ENCODE measurements around the gene LTBP4.
A peak's percentile ranks its signal among the peaks of the same experiment; 100 is the strongest.

The LTBP4 gene

GRCh38 chr19:40603389-40604170, 2.4 kb downstream of the LTBP4 start:
- Histone ChIP-seq H3K36me3 (ENCODE audit: control insufficient read depth, insufficient read depth, low read length) (no peaks in the 10 kb centered on the region), H3K9me3 (ENCODE audit: control insufficient read depth, low read length) (no peaks in the 10 kb centered on the region), H3K4me3 (ENCODE audit: insufficient read depth, low read depth, low read length, poor library complexity, severe bottlenecking) (peak overlapping the region; percentile 29), H3K27me3 (replicated peaks; ENCODE audit: control insufficient read depth, insufficient read depth, low read length, poor library complexity, severe bottlenecking) (peaks cover 30% of the 10 kb centered on the region), H3K4me1 (ENCODE audit: control insufficient read depth, insufficient read depth, low read length, poor library complexity, severe bottlenecking) (peaks cover 72% of the 10 kb centered on the region), H3K27ac (ENCODE audit: insufficient read depth, low read length, poor library complexity, severe bottlenecking) (peak overlapping the region; percentile 37)
- peak; percentile 96 to 97 (median 96) for DNase-seq

GRCh38 chr19:40604171-40604646, 3.0 kb downstream of the LTBP4 start:
- no peak for DNase-seq
- H3K9me3 ChIP-seq (ENCODE audit: control insufficient read depth, low read length): no peaks in the 10 kb centered on the region
- H3K27ac ChIP-seq (ENCODE audit: insufficient read depth, low read length, poor library complexity, severe bottlenecking): peak overlapping the region; percentile 45
- H3K36me3 ChIP-seq (ENCODE audit: control insufficient read depth, insufficient read depth, low read length): no peaks in the 10 kb centered on the region
- H3K27me3 ChIP-seq (replicated peaks; ENCODE audit: control insufficient read depth, insufficient read depth, low read length, poor library complexity, severe bottlenecking): peaks cover 24% of the 10 kb centered on the region
- peaks cover 67% of the 10 kb centered on the region for H3K4me1 ChIP-seq (ENCODE audit: control insufficient read depth, insufficient read depth, low read length, poor library complexity, severe bottlenecking)
- peak overlapping the region; percentile 29 for H3K4me3 ChIP-seq (ENCODE audit: insufficient read depth, low read depth, low read length, poor library complexity, severe bottlenecking)

- no peak for DNase-seq
- H3K4me1 ChIP-seq (ENCODE audit: control insufficient read depth, insufficient read depth, low read length, poor library complexity, severe bottlenecking): peaks cover 67% of the 10 kb centered on the region
- peak overlapping the region; percentile 76 for H3K27ac ChIP-seq (ENCODE audit: insufficient read depth, low read length, poor library complexity, severe bottlenecking)
- H3K4me3 ChIP-seq (ENCODE audit: insufficient read depth, low read depth, low read length, poor library complexity, severe bottlenecking): peak overlapping the region; percentile 56
- H3K9me3 ChIP-seq (ENCODE audit: control insufficient read depth, low read length): no peaks in the 10 kb centered on the region
- peaks cover 19% of the 10 kb centered on the region for H3K27me3 ChIP-seq (replicated peaks; ENCODE audit: control insufficient read depth, insufficient read depth, low read length, poor library complexity, severe bottlenecking)
- H3K36me3 ChIP-seq (ENCODE audit: control insufficient read depth, insufficient read depth, low read length): no peaks in the 10 kb centered on the region
Observed at GRCh38 chr19:40604647-40605215, 3.6 kb downstream of the LTBP4 start.

GRCh38 chr19:40605216-40605971, 4.2 kb downstream of the LTBP4 start:
- peaks cover 67% of the 10 kb centered on the region for H3K4me1 ChIP-seq (ENCODE audit: control insufficient read depth, insufficient read depth, low read length, poor library complexity, severe bottlenecking)
- peak; percentile 81 to 85 (median 84) for DNase-seq
- peak overlapping the region; percentile 56 for H3K4me3 ChIP-seq (ENCODE audit: insufficient read depth, low read depth, low read length, poor library complexity, severe bottlenecking)
- H3K27me3 ChIP-seq (replicated peaks; ENCODE audit: control insufficient read depth, insufficient read depth, low read length, poor library complexity, severe bottlenecking): peaks cover 13% of the 10 kb centered on the region
- peak overlapping the region; percentile 76 for H3K27ac ChIP-seq (ENCODE audit: insufficient read depth, low read length, poor library complexity, severe bottlenecking)
- H3K9me3 ChIP-seq (ENCODE audit: control insufficient read depth, low read length): no peaks in the 10 kb centered on the region
- H3K36me3 ChIP-seq (ENCODE audit: control insufficient read depth, insufficient read depth, low read length): no peaks in the 10 kb centered on the region

GRCh38 chr19:40607311-40608239, 6.4 kb downstream of the LTBP4 start:
- no peak for DNase-seq
- Histone ChIP-seq H3K36me3 (ENCODE audit: control insufficient read depth, insufficient read depth, low read length) (no peaks in the 10 kb centered on the region), H3K27me3 (replicated peaks; ENCODE audit: control insufficient read depth, insufficient read depth, low read length, poor library complexity, severe bottlenecking) (no peaks in the 10 kb centered on the region), H3K4me1 (ENCODE audit: control insufficient read depth, insufficient read depth, low read length, poor library complexity, severe bottlenecking) (peaks cover 62% of the 10 kb centered on the region), H3K27ac (ENCODE audit: insufficient read depth, low read length, poor library complexity, severe bottlenecking) (no peak overlapping the region), H3K4me3 (ENCODE audit: insufficient read depth, low read depth, low read length, poor library complexity, severe bottlenecking) (no peak overlapping the region), H3K9me3 (ENCODE audit: control insufficient read depth, low read length) (no peaks in the 10 kb centered on the region)

GRCh38 chr19:40608240-40608621, 7.1 kb downstream of the LTBP4 start:
- Histone ChIP-seq H3K27ac (ENCODE audit: insufficient read depth, low read length, poor library complexity, severe bottlenecking) (no peak overlapping the region), H3K36me3 (ENCODE audit: control insufficient read depth, insufficient read depth, low read length) (no peaks in the 10 kb centered on the region), H3K9me3 (ENCODE audit: control insufficient read depth, low read length) (no peaks in the 10 kb centered on the region), H3K4me1 (ENCODE audit: control insufficient read depth, insufficient read depth, low read length, poor library complexity, severe bottlenecking) (peaks cover 57% of the 10 kb centered on the region), H3K4me3 (ENCODE audit: insufficient read depth, low read depth, low read length, poor library complexity, severe bottlenecking) (no peak overlapping the region), H3K27me3 (replicated peaks; ENCODE audit: control insufficient read depth, insufficient read depth, low read length, poor library complexity, severe bottlenecking) (no peaks in the 10 kb centered on the region)
- no peak for DNase-seq

- no peaks in the 10 kb centered on the region for H3K27me3 ChIP-seq (replicated peaks; ENCODE audit: control insufficient read depth, insufficient read depth, low read length, poor library complexity, severe bottlenecking)
- peak overlapping the region; percentile 29 for H3K4me3 ChIP-seq (ENCODE audit: insufficient read depth, low read depth, low read length, poor library complexity, severe bottlenecking)
- H3K4me1 ChIP-seq (ENCODE audit: control insufficient read depth, insufficient read depth, low read length, poor library complexity, severe bottlenecking): peaks cover 57% of the 10 kb centered on the region
- H3K27ac ChIP-seq (ENCODE audit: insufficient read depth, low read length, poor library complexity, severe bottlenecking): peak overlapping the region; percentile 77
- no peaks in the 10 kb centered on the region for H3K9me3 ChIP-seq (ENCODE audit: control insufficient read depth, low read length)
- DNase-seq: no peak
- H3K36me3 ChIP-seq (ENCODE audit: control insufficient read depth, insufficient read depth, low read length): no peaks in the 10 kb centered on the region
Observed at GRCh38 chr19:40608957-40609356, 7.8 kb downstream of the LTBP4 start.

- DNase-seq: peak; percentile 70 to 80 (median 77)
- Histone ChIP-seq H3K27ac (ENCODE audit: insufficient read depth, low read length, poor library complexity, severe bottlenecking) (peak overlapping the region; percentile 77), H3K9me3 (ENCODE audit: control insufficient read depth, low read length) (no peaks in the 10 kb centered on the region), H3K4me3 (ENCODE audit: insufficient read depth, low read depth, low read length, poor library complexity, severe bottlenecking) (peak overlapping the region; percentile 29), H3K4me1 (ENCODE audit: control insufficient read depth, insufficient read depth, low read length, poor library complexity, severe bottlenecking) (peaks cover 58% of the 10 kb centered on the region), H3K36me3 (ENCODE audit: control insufficient read depth, insufficient read depth, low read length) (no peaks in the 10 kb centered on the region), H3K27me3 (replicated peaks; ENCODE audit: control insufficient read depth, insufficient read depth, low read length, poor library complexity, severe bottlenecking) (no peaks in the 10 kb centered on the region)
Observed at GRCh38 chr19:40609561-40610395, 8.6 kb downstream of the LTBP4 start.
